HG03135 (cell line): ENCODE results near the gene SERTAD2.

Experiments
- ATAC-seq: cut with Tn5 transposase; IDR thresholded peaks from one replicate; pipeline ENCODE4 v1.9.1; 2021; ENCODE audit warnings: mild to moderate bottlenecking, moderate library complexity; ENCODE audit not compliant: unreplicated experiment

SERTAD2 gene

DNA sequence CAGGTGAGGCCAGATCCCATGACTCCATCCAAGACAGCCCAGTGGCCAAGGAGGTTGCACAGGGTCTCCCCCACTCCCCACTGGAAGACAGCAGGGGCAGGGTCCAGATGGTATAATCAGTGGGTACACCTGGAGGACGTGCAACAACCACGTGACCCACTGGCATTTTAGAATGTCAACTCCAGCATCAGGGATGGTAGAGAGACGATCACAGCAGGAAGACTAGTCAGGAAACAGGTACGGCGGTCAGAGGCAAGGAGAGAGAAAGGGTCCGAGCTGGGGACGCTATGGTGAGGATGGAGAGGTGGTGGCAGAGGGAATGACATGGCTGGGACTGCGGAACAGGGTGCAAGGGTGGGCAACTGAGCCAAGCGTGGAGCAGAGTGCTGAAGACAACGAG is 23.0 kb downstream of the SERTAD2 start:
- no peak for ATAC-seq

DNA sequence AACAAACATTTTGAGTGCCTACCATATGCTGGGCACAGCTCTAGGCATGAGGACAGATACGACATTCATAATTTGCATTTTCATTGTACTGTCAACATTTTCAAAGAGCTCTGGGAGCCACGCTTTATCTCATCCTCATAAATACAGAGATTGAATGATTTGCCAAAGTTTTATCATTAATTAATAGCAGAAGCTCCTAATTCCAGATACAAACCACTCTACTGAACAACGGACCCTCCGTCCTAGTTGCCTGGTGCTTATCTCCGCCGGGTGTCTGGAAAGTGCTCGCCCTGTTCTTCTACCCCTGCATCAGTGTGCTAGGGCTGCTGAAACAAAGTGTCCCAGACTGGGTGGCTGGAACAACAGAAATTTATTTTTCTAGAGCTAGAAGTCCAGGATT is 23.8 kb downstream of the SERTAD2 start:
- no peak for ATAC-seq

DNA sequence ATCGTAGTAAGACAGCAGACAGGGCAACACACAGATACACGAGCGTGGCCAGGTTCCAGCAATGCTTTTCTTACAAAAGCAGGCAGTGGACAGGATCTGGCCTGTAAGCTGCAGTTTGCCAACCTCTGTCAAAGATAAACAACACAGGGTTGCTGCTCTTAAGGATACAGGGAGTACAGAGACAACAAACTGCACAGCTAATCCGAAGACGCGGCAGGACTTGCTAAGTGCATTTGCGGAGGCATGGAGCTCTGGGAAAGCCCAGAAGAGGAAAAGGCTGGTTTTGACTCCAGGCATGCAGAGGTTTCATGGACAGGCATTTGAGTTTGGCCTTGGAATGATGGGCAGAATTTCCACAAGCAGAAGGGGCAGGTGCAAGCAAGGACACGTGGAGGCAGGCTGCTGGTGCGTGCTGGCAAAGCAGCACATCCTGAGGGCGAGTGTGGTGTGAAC is 24.4 kb downstream of the SERTAD2 start:
- no peak for ATAC-seq

DNA sequence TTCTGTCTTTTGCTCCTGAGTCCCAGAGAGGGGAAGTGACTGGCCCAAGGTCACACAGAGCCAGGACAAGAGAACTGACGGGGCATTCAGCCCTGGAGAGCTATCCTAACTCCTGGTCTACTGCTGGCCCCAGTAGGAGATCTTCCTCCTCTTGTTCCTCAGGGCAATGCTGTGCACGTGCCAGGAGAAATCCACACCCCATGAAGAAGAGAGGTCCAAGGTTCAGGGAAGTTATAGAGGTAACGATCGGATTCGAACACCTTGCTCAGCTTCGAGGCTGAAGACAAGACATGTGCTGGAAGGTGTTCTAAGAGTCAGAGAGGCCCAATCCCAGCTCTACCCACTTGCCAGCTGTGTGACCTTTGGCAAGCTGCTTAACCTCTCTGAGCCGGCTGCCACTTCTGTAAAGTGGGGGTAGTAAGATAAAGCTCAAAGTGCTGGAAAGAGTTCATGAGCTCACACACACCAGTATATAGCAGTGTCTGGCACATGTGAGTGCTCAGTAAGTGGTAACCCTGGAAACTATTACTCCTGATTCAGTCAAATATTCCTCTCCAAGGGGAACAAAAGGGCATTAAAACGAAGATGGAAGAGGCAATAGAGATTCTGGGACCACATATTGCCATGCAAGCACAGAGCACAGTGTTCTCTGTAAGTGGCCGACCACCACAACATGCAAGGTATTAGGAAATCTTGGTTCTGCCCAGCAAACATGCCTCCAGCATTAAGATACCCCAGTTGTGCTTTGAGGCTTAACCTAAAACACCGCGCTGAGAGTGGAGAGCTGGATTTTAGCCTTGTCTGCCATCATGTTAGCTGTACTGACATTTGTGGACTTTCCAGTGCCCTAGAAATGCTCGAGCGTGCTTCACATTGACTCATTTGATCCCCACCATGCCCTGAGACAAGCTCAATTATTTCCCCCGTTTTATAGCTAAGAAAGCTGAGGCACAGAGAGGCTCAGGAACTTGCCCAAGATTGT is 25.6 kb downstream of the SERTAD2 start:
- ATAC-seq, result no peak

DNA sequence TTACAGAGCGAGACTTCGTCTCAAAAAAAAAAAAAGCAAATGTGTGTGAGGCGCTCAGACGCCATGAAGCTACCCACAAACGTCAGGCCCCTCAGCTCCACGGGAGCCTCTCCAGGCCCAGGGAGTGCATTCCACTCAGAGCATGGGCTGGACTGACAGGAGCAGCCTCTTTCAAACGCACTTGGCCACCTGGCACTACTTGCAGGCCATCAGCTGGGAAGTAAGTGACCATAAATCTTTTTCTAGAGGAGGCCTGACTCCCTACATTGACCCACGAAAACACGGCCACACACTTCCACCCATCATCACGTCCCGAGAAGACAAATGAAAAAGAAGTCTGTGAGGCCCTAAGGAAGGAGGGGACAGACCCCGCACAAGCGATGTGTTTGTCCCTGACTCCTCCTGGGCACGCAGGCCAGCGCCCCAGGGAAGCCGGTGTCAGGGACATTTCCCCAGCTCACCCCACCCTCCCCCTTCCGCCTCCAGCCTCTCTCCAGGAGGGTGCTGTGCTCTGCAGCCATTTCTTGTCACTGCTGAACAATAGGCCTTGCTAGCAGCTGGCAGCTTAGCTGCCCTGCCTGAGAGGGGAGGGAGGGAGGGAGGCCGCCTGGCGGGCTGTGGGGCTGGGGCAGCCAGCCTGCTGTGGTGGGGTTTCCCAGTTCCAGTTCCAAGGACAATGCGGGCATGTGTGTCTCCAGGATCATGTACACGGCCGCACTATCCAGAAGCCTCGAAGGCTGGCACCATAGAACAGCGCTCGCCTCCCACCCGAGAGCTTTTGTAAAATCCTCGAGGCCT is 26.6 kb downstream of the SERTAD2 start:
- no peak for ATAC-seq

DNA sequence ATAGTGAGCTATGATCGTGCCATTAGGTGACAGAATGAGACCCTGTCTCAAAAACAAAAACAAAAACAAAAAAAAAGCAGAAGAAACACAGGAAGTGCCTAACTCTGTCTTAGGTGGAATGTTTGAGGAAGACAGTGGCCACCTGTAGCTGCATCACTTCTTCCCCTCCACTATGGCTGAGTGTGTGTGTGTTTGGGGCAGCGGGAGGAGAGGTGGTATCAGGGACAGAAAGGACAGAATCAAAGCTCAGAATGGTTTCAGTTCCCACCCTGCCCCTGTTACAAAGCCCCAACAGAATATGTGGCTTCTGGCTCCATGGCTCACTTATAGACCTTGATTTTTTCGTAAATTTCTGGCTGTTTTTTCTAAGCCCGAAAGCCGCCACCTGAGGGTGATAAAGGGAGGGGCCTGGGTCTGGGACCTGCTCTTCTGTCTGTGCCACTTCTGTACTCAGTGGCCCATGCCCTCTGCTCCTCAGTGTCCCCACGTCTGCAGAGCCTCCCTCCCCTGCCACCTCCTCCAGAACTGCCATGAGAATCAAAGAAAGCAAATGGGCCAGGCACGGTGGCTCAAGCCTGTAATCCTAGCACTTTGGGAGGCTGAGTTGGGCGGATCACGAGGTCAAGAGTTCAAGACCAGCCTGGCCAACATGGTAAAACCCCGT is 27.4 kb downstream of the SERTAD2 start:
- no peak for ATAC-seq

DNA sequence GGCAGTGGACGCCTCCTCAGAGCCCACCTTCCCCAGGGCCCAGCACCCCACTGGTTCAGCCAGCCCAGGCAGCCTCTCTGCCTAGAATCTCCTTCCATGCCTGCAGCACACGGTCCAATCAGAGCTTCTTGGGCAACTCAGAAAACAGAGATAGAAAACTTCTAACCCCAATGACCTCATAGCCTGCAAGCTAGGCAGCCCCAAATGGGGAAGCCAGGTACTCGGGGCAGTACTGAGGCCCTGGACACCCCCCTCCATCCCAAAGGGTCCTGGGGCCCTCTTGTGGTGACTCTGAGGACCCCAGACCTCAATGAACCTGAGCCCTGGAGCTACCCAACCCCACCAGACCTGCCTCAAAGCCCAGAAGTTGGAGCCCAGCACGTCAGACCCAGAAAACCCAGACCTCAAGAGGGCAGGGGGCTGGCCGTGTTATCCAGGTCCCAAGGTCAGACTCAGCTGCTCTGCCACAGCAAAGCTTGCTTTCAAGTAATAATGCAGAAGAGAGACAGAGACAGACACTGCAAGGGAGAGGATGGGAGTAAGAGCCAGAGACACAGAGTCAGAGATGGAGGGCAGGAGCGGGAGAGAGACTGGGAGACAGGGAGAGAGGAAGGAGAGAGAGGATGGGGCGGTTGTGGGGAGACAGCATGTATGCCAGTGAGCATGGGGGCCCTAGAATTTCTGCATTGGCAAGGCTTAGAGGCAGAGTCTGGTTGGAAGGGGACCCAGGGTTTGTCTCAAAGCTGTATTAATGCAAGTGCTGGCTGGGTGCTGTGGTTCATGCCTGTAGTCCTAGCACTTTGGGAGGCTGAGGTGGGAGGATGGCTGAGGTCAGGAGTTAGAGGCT is 28.2 kb downstream of the SERTAD2 start:
- no peak for ATAC-seq

DNA sequence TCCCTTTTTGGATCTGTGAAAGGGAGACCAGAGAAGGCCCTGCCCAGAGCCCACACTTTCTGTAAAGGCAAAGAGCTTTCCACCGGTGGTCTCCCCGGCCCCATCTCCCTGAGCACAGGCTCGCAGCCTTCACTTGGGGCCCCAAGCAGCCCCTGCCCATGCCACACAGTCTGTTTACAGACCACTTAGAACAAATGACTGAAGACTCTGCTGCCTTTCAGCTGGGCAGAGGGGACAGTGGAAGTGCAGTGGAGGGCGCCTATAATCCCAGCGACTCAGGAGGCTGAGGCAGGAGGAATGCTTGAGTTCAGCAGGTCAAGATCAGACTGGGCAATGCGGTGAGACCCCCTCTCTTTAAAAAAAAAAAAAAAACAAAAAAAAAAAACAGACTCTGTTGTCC is 28.9 kb downstream of the SERTAD2 start:
- no peak for ATAC-seq

DNA sequence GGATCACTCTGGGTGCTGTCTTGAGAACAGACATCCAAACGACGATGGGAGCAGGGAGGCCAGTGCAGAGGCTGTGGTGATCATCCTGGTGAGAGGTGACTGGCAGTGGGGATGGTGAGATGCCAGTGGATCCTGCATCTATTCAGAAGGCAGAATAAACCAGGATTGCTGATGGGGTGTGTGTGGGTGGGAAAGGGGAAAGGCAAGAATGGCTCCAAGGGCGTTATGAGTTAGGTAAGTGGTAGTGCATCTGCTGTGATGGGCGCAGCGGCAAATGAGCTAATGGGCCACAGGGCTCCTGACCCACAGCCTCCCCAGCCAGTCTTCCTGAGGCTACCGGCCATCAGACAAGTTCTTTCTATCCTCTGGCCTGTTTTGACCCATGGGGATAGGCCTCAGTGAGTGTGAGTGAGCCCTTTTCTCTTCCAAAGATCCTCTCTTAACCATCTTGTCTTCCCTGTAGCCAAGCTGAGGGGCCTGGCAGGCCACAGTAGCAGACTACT is 29.6 kb downstream of the SERTAD2 start:
- ATAC-seq, result no peak

DNA sequence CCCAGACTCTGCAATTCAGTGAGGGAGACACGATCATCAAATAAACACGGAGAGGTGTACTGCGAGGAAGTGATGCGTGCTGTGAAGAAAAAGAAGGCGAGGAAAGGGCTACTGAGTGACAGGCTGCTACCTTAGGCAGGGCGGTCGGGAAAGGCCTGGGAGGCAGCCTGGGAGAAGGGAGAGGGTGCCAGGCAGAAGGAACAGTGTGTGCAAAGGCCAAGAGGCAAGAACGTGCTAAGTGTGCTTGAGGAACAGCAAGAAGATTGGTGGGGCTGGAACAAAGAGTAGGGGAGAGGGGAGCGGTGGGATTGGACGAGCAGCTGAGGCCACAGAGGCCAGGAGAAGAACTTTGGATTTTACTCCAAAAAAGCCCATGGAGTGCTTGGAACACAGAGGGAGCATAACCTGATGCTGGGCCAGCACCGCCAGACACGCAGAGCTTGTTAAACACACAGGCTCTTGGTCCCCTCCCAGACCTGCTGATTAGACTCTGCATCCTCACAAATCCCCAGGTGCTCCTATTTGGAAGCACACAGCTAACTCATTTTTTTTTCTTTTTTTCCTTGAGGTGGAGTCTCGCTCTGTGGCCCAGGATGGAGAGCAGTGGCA is 30.4 kb downstream of the SERTAD2 start:
- no peak for ATAC-seq

DNA sequence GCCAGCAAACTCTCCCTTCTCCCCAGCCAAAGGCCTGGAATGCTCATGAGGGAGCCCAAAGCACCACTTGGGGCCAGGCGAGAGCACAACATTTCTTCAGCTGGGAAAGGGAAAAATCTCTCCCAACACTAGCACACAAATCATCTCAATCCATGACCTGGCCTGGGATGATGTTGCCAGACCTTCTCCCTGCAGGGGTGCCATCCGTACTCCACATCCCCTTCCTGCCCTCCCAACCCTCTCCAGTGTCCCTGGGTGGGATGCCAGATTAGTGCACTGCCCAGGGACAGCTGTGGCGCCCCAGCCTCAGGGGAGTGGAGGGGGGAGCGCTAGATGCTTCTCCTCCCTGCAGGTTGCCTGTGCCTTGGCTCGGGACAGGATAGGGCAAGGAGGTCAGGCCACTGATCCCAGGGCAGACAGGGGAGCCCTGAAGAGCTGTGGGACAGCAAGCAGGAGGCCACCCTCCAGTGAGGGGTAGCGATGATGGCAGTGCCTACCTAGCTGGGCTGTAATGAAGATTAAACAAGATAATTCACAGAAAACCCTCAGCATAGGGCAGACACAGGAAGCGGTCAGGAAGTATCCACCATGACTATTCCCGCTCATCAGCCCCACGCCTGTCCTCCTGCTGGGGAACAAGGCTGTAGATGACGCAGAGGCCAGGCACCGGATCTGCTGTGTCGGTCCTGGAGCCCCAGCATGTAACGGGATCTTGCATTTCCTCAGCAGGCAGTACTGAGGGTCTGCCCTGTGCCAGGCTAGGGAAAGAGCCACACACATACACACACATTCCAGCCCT is 31.1 kb downstream of the SERTAD2 start:
- no peak for ATAC-seq

DNA sequence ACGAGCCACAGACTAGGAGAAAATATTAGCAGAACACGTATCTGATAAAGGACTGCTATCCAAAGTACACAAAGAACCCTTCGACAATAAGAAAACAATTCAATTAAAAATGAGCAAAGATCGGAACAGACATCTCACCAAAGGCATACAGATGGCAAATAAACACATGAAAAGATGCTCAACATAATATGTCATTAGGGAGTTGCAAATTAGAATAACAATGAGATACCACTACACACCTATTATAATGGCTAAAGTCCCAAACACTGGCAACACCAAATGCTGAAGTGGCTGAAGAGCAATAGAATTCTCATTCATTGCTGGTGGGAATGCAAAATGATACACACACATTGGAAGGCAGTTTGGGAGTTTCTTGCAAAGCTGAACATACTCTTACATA is 33.1 kb downstream of the SERTAD2 start:
- ATAC-seq, result no peak

DNA sequence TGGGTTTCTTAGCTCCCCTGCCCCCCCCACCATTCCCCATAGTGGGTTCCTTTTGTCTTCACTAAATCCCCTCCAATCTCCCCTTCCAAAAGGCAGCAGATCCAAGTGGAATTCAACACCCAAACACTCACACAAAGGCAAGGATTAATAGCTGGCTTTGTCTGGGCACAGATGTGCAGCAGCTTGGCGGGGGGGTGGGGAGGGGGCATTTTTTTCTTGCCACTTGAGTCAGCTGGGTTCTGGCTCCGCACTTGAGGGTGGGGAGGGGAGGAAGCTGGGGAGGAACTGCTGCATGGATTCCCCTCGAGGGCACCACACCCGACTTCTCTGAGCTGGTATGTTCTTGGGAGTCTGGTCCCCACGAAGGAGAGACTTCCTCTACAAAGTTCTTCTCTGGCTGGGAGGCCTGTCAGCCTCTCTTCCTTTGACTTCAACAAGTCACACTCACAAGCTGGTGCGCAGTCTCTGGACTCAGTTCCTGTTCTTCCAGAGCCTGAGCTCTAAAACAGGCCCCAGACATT is 36.0 kb downstream of the SERTAD2 start:
- ATAC-seq, result no peak

DNA sequence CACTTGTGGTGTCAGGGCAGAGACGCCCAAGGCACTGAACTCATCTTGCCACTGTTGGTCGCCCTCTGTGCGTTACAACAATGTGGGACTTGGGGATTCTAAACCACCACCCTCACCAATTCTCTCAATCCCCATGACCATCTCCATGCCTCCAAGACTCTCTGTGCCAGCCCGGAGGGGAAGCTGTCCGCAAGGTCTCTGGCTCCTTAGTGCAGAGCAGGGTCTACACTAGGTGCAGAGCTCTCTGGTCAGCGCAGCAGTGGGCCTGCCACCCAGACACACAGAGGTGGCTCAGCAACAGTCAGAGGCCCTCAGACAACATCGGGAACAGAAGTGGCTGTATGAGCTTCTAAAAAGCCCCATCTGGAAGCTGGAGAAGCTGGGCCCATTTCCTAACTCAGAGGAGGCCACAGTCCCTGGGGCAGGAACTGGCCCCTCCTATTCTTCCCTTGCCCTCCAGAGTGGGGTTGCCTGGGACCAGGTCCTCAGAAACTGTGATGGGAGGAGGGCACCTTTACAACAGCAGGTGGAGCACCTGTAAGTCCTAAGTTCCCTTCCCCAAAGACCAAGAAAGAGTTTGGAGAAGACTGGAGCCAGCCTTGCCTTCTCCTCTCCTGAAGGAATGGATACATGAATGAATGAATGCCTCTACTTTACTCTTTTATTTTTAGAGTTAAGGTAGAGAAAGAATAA is 37.7 kb downstream of the SERTAD2 start:
- ATAC-seq, result no peak

DNA sequence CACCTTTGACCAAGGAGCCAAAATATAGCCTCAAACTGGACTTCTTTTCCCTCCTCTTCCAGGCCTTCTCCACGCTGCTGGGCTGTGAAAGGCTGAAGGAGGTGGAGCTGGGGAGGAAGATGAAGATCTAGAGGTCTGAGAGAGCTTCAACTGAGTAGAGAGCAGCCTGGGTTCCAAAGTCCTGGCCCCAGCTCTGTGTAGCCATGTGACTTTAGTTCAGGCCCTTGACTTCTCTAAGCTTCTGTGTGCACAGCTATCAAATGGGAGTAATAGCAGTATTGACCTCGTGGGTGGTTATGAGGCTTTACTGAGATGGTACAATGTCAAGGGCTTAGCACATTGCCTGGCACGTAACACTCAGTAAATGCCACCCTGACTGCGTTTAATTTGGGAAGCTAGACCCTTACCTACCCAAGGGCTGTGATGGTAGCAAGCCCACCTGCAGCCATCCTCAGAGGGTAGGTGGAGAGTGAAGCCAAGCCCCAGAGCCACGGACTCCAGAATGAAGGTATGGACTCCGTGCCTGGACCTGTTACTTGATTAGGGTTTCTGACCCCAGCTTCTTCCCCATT is 38.4 kb downstream of the SERTAD2 start:
- no peak for ATAC-seq

DNA sequence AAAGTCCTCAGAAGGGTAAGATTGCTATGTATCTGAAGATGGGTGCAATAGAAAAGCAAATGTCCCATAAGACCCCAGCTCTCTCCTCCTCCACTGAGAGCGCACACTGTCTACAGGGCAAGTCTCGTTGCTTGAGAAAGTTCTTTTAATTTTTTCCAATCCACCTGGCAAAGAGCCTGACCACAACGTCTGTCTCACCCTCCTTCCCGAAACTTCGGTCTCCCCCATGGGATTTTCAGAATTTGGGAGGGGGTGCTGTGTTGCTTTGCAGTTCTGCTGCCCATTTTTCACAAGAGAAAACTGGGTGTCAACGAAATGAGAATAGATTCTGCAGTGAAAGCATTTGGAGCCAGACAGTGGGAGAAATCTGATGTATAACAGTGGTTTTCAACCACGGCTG is 40.4 kb downstream of the SERTAD2 start:
- ATAC-seq, result no peak

DNA sequence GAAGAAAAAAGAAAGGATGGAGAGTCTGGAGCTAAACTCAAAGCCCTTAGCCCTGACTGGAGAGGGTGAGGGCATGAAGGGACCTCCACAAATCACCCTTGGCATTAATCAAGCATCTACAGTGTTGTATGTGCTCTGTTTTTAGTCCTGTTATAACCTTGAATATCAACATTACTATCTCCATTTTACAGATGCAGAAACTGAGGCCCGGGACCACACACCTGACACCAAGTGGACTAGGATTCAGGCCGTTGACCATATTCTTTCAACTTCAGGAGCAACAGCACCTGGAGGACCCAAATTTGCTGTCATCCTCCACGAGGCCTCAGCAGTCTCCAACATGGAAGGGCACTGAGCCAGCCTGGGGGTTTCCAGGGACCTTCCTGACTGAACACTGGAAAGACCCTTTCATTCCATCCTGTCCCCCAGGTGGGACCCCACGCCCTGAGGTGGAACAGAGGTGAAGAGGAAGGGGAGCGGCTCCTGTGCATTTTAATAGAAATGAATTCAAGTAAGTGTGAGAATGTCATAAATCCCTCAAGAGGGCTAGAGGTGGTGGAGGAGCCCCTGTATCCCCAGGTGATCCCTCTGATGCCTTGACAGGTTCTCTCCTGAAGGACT is 41.0 kb downstream of the SERTAD2 start:
- ATAC-seq, result no peak
